Activated CD4-positive, alpha-beta memory T cell treated with anti-CD3 and anti-CD28 coated beads for 36 hours (primary cell): Measurements from ENCODE around the gene ITGA11. TPM values are rescaled to one million over a fixed set of nuclear protein-coding genes. Genes with fewer than 3 reads are reported as not detected.
A peak's percentile ranks its signal among the peaks of the same experiment; 100 is the strongest.

ENCODE experiments used
- CTCF ChIA-PET: fragments of 350-600 bp; sonication (Branson Sonifier 250); formaldehyde crosslinking; loops from one replicate; lab custom pipeline; 2021; ENCODE audit warnings: antibody characterized with exemption, inconsistent platforms; lab: Charles Lee
- POLR2A ChIA-PET: fragments of 350-600 bp; sonication (Branson Sonifier 250); formaldehyde crosslinking; loops from one replicate; lab custom pipeline; 2021; ENCODE audit warnings: antibody characterized with exemption; lab: Charles Lee
- DNase-seq: peaks from one replicate; pipeline ENCODE4 v3.0.0-alpha.2; 2020
- H3K27ac Mint-ChIP-seq: one replicate; pipeline ENCODE4 v1.8.0; 2021; ENCODE audit warnings: mixed read lengths
- H3K27me3 Mint-ChIP-seq: one replicate; pipeline ENCODE4 v1.8.0; 2021; ENCODE audit warnings: mixed read lengths
- H3K36me3 Mint-ChIP-seq: one replicate; pipeline ENCODE4 v1.8.0; 2021; ENCODE audit warnings: mixed read lengths
- H3K4me1 Mint-ChIP-seq: one replicate; pipeline ENCODE4 v1.8.0; 2021; ENCODE audit warnings: low read depth, mixed read lengths
- H3K4me3 Mint-ChIP-seq: one replicate; pipeline ENCODE4 v1.8.0; 2021; ENCODE audit warnings: mild to moderate bottlenecking, mixed read lengths
- H3K9me3 Mint-ChIP-seq: one replicate; pipeline ENCODE4 v1.8.0; 2021; ENCODE audit warnings: mixed read lengths
- intact Hi-C: fragments of 100-400 bp; cut with micrococcal nuclease; formaldehyde crosslinking; loops from one replicate; pipeline ENCODE4 v1.15.1; 2023
- total RNA-seq, 2 experiments: library from RNA; stranded (reverse); gene quantifications; one replicate each; pipeline ENCODE4 v1.2.3, GENCODE V29; 2021

Gene ITGA11
- total RNA-seq, 2 experiments from 2014 or later, result 0.56 to 0.59 TPM

DNA sequence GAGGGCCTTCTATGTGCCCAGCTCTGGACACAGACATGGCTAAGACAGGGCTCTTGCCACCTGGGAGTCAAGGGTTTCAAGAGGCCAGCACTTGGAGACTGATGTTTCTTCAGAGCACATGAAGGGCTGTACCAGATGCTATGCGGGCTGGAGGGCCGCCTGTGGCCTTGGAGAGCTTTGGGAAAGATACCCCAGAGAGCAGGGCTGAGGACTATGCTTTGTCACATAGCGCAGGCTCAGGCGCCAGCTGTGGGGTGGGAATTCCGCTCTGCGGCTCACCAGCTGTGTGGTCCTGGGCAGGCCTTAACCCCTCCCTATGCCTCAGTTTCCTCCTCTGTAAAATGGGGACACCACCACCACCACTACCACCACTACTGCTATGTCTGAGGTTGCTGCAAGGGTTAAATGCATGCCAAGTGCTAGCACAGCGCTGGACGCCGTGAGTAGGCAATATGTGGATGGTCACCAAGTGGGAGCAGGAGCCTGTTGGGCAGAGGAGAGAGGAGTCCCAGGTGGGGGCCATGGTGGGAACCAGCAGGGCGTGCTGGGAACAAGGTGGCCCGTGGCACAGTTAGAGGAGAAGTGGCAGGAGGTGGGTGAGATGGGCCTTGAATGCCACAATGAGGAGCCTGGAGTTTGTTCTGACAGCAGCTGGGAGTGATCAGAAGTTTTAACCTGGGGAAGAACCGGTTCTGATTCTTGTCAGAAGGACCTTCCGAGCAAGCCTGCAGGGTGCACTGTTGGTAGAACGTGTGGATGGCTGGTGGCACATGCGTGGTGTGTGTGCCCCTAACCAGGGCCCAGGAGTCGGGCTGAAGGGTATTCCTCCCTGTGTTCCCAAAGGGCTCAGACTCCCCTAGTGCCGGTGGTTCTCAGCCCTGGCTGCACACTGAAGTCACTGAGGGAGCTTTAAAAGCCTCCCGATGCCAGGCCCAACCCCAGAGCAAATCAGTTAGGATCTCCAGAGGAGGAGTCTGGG, 112.7 kb downstream of the ITGA11 start:
- no peaks in the 10 kb centered on the region for H3K9me3 Mint-ChIP-seq
- H3K4me1 Mint-ChIP-seq, result no peaks in the 10 kb centered on the region
- no peak overlapping the region for H3K4me3 Mint-ChIP-seq
- ChIA-PET POLR2A (no interaction called here), CTCF (interaction anchor here (1.6 kb wide), 1 partner anchor 66 kb away, joined by 3 read pairs; no protein-coding TSS in a partner anchor)
- intact Hi-C loops, result no loop called here
- peaks cover 4% of the 10 kb centered on the region for H3K27me3 Mint-ChIP-seq
- no peak overlapping the region for H3K27ac Mint-ChIP-seq
- no peaks in the 10 kb centered on the region for H3K36me3 Mint-ChIP-seq
- no peak for DNase-seq

DNA sequence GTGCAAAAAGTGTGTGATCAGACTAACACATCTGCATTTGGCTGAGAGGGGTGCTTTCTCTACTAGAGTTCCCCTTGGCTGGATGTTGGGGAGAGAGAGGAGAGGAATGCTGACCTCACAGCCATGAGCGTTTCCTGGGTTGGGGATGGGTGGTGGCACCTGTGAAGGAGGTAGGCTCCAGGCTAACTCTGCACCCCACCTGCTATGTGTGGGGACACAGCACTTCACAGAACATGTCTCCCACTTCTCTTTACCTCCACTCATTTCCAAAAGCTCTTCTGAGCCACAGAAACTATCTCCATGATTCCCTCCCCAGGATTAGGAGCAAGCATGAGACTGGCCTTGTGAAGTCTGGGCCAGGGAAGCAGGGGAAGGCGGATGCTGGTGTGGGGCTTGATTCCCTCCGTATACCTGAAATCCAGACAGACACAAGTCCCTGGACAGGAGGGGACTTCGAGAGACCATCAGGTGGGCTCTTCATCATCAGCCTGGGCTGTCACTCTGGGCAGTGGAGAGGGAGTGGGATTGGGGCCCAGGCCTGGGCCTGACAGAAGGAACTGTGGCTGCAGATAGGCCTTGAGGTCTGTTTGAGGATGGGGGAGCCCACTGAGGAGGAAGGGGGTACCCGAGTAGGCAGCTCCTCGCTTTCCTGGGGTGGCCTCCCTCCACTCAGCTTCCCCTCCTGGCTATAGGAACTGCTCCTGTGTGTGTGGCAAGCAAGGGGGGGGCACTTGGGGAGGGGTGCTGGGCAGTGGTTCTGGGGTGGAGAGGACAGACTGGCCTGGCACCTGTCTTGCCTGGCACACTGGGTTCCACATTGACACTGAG, 113.7 kb downstream of the ITGA11 start:
- intact Hi-C loops, result no loop called here
- H3K36me3 Mint-ChIP-seq, result no peaks in the 10 kb centered on the region
- H3K27ac Mint-ChIP-seq, result no peak overlapping the region
- peaks cover 4% of the 10 kb centered on the region for H3K27me3 Mint-ChIP-seq
- DNase-seq, result no peak
- POLR2A ChIA-PET, result no interaction called here
- no peak overlapping the region for H3K4me3 Mint-ChIP-seq
- CTCF ChIA-PET, result no interaction called here
- no peaks in the 10 kb centered on the region for H3K9me3 Mint-ChIP-seq
- no peaks in the 10 kb centered on the region for H3K4me1 Mint-ChIP-seq

DNA sequence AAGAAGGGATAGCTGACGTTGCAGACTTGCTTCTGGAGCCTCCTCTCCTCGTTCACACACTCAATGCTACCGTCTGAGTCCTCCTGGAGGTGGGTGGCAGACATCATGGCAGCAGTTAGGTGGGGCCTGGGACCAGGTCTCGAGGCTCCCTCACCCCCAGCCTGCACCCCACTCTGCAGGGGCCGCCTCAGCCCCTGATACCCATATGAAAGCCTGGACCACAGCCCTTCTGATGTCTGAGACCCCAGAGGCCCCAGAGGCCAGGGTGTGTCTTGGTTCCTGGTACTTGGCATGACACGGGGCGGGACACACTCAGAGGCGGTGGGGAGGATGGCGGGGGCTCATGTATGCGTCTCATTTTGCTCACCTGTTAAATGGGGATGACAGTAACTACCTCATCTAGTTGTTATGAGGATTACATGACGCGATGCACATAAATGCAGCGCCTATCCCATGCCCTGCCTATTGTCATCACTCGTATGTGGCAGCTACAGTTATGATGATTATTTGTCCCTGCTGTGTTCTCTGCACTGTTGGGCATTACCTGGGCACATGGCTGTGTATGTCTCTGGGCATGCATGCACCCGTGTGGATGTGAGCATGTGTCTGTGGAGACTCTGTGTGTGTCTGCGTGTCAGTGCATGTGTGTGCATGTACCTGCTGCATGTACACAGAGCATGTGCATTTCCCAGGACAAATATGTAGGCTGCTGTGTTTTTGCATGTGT, 114.5 kb downstream of the ITGA11 start:
- Mint-ChIP-seq H3K36me3 (no peaks in the 10 kb centered on the region), H3K9me3 (no peaks in the 10 kb centered on the region), H3K4me3 (no peak overlapping the region), H3K27me3 (peaks cover 4% of the 10 kb centered on the region), H3K4me1 (no peaks in the 10 kb centered on the region), H3K27ac (no peak overlapping the region)
- ChIA-PET CTCF (interaction anchor here (1.0 kb wide), 1 partner anchor 11 kb away, joined by 3 read pairs; no protein-coding TSS in a partner anchor), POLR2A (no interaction called here)
- intact Hi-C loops, result no loop called here
- DNase-seq, result no peak

DNA sequence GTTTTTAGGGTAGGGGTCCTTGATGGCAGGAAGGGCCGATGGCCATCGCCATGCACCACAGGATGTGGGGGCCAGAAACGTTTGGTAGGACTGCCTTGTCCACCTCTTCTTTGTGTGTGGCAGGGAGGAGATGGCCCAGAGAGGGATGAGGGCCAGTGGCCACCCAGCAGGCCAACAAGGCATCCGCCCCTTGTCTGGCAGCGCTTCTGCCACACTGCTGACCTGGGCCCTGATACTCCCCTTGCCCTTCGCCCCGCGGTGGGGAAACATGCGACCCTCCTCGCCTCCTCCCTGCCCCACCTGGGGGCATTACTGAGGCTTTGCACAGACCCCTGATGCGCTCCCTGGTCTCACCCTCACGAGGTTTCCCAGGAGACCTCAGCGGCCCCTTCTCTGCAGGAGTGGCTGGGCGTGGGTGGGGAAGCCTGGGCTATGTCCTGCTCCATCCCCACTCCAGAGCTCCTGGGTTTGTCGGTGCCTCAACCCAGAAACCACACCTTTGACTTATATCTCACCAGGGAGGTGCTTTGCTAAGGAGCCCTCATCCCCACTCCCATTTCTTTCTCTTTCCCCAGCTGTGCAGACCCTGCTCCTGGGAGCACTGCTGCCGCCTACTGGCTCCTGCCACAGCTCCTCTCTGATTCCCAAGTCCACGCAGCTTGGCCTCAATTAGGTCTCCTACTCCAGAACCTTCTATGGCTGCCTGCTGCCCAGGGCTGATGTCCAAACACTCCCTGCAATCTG, 115.7 kb downstream of the ITGA11 start:
- Mint-ChIP-seq H3K36me3 (no peaks in the 10 kb centered on the region), H3K27me3 (peaks cover 4% of the 10 kb centered on the region), H3K27ac (no peak overlapping the region), H3K4me1 (no peaks in the 10 kb centered on the region), H3K9me3 (no peaks in the 10 kb centered on the region), H3K4me3 (no peak overlapping the region)
- peak; percentile 3 for DNase-seq
- CTCF ChIA-PET, result interaction anchor here (1.0 kb wide), 1 partner anchor 10 kb away, joined by 3 read pairs; no protein-coding TSS in a partner anchor
- intact Hi-C loops, result no loop called here
- POLR2A ChIA-PET, result no interaction called here

DNA sequence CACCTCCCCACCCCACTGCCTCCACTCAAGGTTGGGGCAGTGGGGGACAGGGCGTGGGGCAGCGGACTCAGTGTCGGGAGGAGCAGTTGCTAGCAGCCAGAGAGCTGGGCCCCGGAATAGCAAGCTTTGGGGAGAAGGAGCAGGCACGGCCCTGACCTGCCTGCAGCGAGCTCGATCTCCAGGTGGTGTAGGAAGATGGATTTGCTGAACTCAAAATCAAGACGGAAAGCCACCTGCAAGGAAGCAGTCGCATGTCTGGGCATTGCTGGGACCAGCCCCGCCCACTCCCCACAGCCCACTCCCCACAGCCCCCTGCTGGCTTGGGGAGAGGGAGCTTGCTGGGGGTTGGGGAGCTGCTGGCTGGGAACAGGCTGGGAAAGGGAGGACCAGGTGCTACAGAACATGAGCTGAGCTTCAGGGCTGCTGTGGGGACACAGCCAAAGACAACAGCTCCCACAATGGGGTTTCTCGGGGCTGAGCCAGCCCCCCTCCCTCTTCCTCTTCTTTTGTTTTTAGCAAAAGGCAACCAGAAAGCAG, 116.4 kb downstream of the ITGA11 start:
- H3K36me3 Mint-ChIP-seq, result no peaks in the 10 kb centered on the region
- no peak for DNase-seq
- intact Hi-C loops, result no loop called here
- ChIA-PET CTCF (interaction anchor here (1.5 kb wide), 1 partner anchor 9 kb away, joined by 4 read pairs; no protein-coding TSS in a partner anchor), POLR2A (no interaction called here)
- no peaks in the 10 kb centered on the region for H3K4me1 Mint-ChIP-seq
- H3K9me3 Mint-ChIP-seq, result no peaks in the 10 kb centered on the region
- H3K27ac Mint-ChIP-seq, result no peak overlapping the region
- H3K27me3 Mint-ChIP-seq, result peaks cover 4% of the 10 kb centered on the region
- no peak overlapping the region for H3K4me3 Mint-ChIP-seq

DNA sequence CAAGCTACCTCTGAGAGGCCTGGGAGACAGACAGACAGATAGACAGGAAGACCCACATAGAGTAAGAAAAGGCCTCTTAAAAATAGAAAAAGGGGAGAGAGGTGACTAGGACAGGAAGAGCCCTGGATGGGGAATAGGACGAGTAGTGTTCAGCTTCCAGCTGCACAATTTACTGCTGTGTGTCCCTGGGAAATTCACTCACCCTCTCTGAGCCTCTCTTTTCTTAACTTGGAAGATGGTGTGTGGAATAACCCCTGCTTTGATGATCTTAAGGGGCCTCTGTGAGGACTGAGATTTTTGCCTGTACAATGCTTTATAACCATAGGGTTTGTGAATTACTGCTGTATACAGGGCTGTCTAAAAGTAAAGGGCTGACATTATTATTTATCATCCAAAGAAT, 116.9 kb downstream of the ITGA11 start:
- no peak for DNase-seq
- H3K36me3 Mint-ChIP-seq, result no peaks in the 10 kb centered on the region
- H3K4me3 Mint-ChIP-seq, result no peak overlapping the region
- POLR2A ChIA-PET, result no interaction called here
- H3K27me3 Mint-ChIP-seq, result peaks cover 4% of the 10 kb centered on the region
- H3K4me1 Mint-ChIP-seq, result no peaks in the 10 kb centered on the region
- CTCF ChIA-PET, result interaction anchor here (1.5 kb wide), 1 partner anchor 9 kb away, joined by 4 read pairs; no protein-coding TSS in a partner anchor
- H3K9me3 Mint-ChIP-seq, result no peaks in the 10 kb centered on the region
- intact Hi-C loops, result no loop called here
- H3K27ac Mint-ChIP-seq, result no peak overlapping the region

DNA sequence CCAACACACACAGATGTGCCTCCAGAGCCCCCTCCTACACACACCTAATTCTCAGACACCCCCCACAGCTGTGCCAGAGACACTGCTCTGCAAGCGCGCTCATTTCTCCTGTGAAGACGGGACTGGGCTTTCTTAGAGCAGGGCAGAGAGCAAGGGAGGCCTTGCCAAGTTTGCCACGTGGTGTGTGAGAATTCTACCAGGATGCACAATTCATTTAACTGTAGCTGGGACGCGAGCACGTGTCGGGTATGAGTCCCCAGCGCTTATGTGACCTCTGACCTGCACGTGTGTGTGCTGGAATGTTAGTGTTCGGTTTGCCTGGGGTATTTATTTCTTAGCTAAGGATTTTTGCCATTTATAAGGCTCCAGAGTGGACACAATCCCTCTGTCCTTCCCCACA, 117.4 kb downstream of the ITGA11 start:
- Mint-ChIP-seq H3K4me1 (no peaks in the 10 kb centered on the region), H3K27me3 (peaks cover 4% of the 10 kb centered on the region), H3K27ac (no peak overlapping the region), H3K4me3 (no peak overlapping the region), H3K9me3 (no peaks in the 10 kb centered on the region), H3K36me3 (no peaks in the 10 kb centered on the region)
- DNase-seq, result no peak
- POLR2A ChIA-PET, result no interaction called here
- CTCF ChIA-PET, result interaction anchor here (1.5 kb wide), 1 partner anchor 8 kb away, joined by 4 read pairs; no protein-coding TSS in a partner anchor
- intact Hi-C loops, result no loop called here

DNA sequence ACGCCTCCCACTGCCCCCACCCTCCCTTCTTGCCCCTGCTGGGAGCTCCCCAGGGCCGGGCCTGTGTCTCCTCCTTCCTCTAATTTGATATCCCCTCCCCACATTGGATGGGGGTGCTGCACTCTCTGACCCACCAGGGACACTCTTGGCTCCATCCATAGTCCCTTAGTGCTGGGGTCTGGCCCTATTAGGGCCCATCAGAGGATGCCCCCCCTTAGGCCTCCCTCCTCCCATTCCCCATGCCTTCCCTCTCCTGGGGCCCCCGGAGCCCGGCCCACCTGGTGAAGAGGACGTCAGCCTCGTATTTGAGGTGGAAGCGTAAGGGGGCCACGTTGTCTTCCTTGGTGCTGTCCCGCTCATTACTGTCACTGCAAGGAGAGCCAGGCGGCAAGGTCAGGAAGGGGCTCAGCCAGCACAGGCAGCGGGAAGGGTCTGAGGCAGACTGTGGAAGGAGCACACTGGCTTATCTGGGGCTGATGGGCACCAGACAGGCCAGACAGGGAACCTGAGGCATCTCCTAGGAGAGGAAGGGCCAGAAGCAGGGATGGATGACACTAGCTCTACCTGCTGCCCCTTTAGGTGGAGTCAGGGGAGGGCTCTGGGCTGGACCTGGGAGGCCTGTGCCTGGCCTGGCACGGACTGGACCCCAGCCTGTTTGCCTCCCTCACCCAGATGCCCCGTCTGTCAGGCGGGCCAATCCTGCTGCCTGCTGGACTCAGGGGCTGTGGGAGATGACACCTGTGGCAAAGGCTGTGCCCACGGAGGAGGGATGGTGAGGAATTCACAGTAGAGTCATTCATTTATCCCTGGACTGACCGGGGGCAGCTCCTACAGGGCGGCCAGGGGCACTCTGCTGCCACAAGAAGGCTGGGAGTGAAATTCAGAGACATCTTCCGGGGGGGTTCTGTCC, 118.2 kb downstream of the ITGA11 start:
- Mint-ChIP-seq H3K36me3 (no peaks in the 10 kb centered on the region), H3K4me1 (no peaks in the 10 kb centered on the region), H3K27me3 (peaks cover 4% of the 10 kb centered on the region), H3K4me3 (no peak overlapping the region), H3K27ac (no peak overlapping the region), H3K9me3 (no peaks in the 10 kb centered on the region)
- no peak for DNase-seq
- intact Hi-C loops, result no loop called here
- POLR2A ChIA-PET, result no interaction called here
- CTCF ChIA-PET, result interaction anchor here (1.5 kb wide), 1 partner anchor 7 kb away, joined by 4 read pairs; no protein-coding TSS in a partner anchor

DNA sequence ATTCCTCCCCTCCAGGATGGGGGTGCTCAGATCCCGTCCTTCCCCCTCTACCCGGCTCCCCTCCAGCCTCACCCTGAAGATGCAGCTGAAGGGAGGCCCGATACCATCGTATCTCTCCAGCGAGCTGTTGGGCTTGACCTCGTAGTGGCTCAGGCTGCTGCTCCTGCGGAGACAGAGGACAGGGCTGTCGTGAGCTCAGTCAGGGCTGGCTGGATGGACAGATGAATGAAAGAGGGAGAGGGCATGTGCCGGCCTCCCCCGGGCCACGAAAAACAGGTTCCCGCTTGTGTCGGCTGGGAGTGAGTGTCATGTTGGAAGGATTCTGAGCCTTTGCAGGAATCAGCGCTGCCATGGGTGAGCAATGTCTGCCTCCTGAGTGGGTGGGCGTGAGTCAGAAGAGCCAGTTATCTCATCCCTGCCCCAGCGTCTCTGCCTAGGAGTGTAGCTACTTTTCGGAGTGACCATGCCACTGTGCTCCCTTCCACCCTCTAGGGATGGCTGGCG, 119.2 kb downstream of the ITGA11 start:
- ChIA-PET CTCF (no interaction called here), POLR2A (no interaction called here)
- no peak for DNase-seq
- no peaks in the 10 kb centered on the region for H3K4me1 Mint-ChIP-seq
- no peak overlapping the region for H3K4me3 Mint-ChIP-seq
- no peaks in the 10 kb centered on the region for H3K9me3 Mint-ChIP-seq
- H3K27me3 Mint-ChIP-seq, result peaks cover 4% of the 10 kb centered on the region
- intact Hi-C loops, result no loop called here
- no peaks in the 10 kb centered on the region for H3K36me3 Mint-ChIP-seq
- no peak overlapping the region for H3K27ac Mint-ChIP-seq

DNA sequence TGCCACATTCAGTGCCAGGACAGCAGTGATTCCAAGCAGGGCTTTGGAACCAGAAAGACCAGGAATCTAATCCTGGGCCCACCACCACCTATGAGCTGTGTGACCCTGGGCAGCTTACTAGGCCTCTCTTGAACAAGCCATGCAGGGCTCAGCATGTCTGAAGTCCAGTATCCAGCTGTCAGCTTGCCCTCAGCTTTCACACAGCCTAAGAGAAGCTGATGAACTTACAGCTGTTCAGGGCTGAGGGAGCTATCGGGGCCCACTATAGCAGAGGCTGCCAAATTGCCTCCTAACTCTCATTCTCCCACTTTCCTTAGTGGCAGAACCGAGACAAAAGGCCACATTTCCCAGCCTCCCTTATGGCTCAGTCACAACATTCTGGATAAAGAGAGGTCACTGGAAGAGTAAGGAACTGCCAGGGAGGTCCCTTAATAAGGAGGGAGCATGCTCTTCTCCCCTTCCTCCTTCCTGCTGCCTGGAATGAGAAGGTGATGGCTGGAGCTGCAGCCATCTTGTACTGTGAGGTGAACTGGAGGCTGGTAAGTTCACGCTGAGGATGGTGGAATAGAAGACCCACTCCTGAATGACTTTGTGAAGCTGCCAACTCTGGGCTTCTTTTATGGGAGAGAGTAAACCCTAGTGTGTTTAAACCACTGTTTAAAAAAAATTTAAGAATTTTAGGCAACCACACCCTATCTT, 120.0 kb downstream of the ITGA11 start:
- H3K4me3 Mint-ChIP-seq, result no peak overlapping the region
- H3K27ac Mint-ChIP-seq, result no peak overlapping the region
- H3K36me3 Mint-ChIP-seq, result no peaks in the 10 kb centered on the region
- H3K9me3 Mint-ChIP-seq, result no peaks in the 10 kb centered on the region
- intact Hi-C loops, result no loop called here
- POLR2A ChIA-PET, result no interaction called here
- H3K27me3 Mint-ChIP-seq, result peaks cover 5% of the 10 kb centered on the region
- H3K4me1 Mint-ChIP-seq, result no peaks in the 10 kb centered on the region
- DNase-seq, result no peak
- CTCF ChIA-PET, result no interaction called here
